CD4-positive, alpha-beta T cell (primary cell): Measurements from ENCODE around the gene GLRX2. TPM values are rescaled to one million over a fixed set of nuclear protein-coding genes. Genes with fewer than 3 reads are reported as not detected.

ENCODE experiments used
- ATAC-seq: fragments of 200-7000 bp; cut with Tn5 transposase; one replicate; pipeline ENCODE4 v1.10.0; 2022; ENCODE audit warnings: mild to moderate bottlenecking; ENCODE audit not compliant: poor library complexity
- CTCF ChIA-PET: fragments of 350-600 bp; sonication (Branson Sonifier 250); formaldehyde crosslinking; loops from one replicate; lab custom pipeline; 2021; ENCODE audit warnings: antibody characterized with exemption, inconsistent platforms; lab: Charles Lee
- POLR2A ChIA-PET: fragments of 350-600 bp; sonication (Branson Sonifier 250); formaldehyde crosslinking; loops from one replicate; lab custom pipeline; 2021; ENCODE audit warnings: antibody characterized with exemption, inconsistent platforms; lab: Charles Lee
- DNase-seq, 14 experiments: peaks; one replicate each; pipeline ENCODE4 v3.0.0-alpha.2; 2013 to 2020; ENCODE audit warnings: mixed read lengths in 2 of 14
- H3K27ac ChIP-seq, 2 donors: one replicate each; pipeline versions ENCODE4 v1.5.1 to v1.7.0; 2013; ENCODE audit warnings: low read length in 2 of 2, low read depth in 1 of 2, mild to moderate bottlenecking in 1 of 2
- H3K27me3 ChIP-seq, 2 experiments: 1 replicate in 1 of 2; 2 replicates in 1 of 2; pipeline versions ENCODE4 v1.6.1 to v1.7.0; 2013; ENCODE audit warnings: low read length in 2 of 2, control low read depth in 1 of 2, mild to moderate bottlenecking in 1 of 2, moderate library complexity in 1 of 2; ENCODE audit not compliant: insufficient read depth in 2 of 2, control insufficient read depth in 1 of 2
- H3K36me3 ChIP-seq: one replicate; pipeline ENCODE4 v1.6.1; 2013; ENCODE audit warnings: low read length, control low read depth; ENCODE audit not compliant: insufficient read depth
- H3K4me1 ChIP-seq: one replicate; pipeline ENCODE4 v1.6.1; 2013; ENCODE audit warnings: low read length, control low read depth; ENCODE audit not compliant: insufficient read depth
- H3K4me3 ChIP-seq: one replicate; pipeline ENCODE4 v1.5.1; 2013; ENCODE audit warnings: mild to moderate bottlenecking, low read length, moderate library complexity
- H3K9me3 ChIP-seq, 2 experiments: 1 replicate in 1 of 2; 2 replicates in 1 of 2; pipeline versions ENCODE4 v1.6.1 to v1.7.0; 2013; ENCODE audit warnings: low read length in 2 of 2, mild to moderate bottlenecking in 2 of 2, control low read depth in 1 of 2, moderate library complexity in 1 of 2; ENCODE audit not compliant: control insufficient read depth in 1 of 2, insufficient read depth in 1 of 2
- H3K27ac Mint-ChIP-seq: one replicate; pipeline ENCODE4 v1.8.0; 2020; ENCODE audit warnings: mixed read lengths
- H3K27me3 Mint-ChIP-seq: one replicate; pipeline ENCODE4 v1.8.0; 2021; ENCODE audit warnings: mixed read lengths
- H3K36me3 Mint-ChIP-seq: one replicate; pipeline ENCODE4 v1.8.0; 2021; ENCODE audit warnings: low read depth, mixed read lengths
- H3K4me1 Mint-ChIP-seq: one replicate; pipeline ENCODE4 v1.8.0; 2021; ENCODE audit warnings: low read depth, mixed read lengths
- H3K4me3 Mint-ChIP-seq: one replicate; pipeline ENCODE4 v1.8.0; 2020; ENCODE audit warnings: mild to moderate bottlenecking, mixed read lengths
- H3K9me3 Mint-ChIP-seq: one replicate; pipeline ENCODE4 v1.8.0; 2020; ENCODE audit warnings: mixed read lengths
- CTCF ChIP-seq: fragments of 200-600 bp; IDR thresholded peaks from one replicate; pipeline ENCODE4 v1.8.0; 2022; ENCODE audit warnings: antibody characterized with exemption, mild to moderate bottlenecking
- intact Hi-C, 2 experiments: fragments of 100-400 bp; cut with DNase I in 1 of 2; cut with micrococcal nuclease in 1 of 2; formaldehyde crosslinking; loops; one replicate each; pipeline versions ENCODE4 v1.15.1 to v1.9.0; 2023 to 2025; cut with DNase I, micrococcal nuclease
- total RNA-seq, 174 experiments: library from RNA in 2 of 174; stranded (reverse) in 2 of 174; gene quantifications; one replicate each; pipeline ENCODE4 v1.2.3 and lab custom pipeline; 2021 to 2026

Gene GLRX2
- total RNA-seq, 2 experiments from 2014 or later = 4.3 to 5.5 TPM

- intact Hi-C loops = no loop called here
- no peaks in the 10 kb centered on the region for H3K27me3 ChIP-seq
- ChIA-PET POLR2A (no interaction called here), CTCF (interaction anchor here (1.2 kb wide), 1 partner anchor 43 kb away, joined by 3 read pairs; no protein-coding TSS in a partner anchor)
- no peak overlapping the region for H3K27ac ChIP-seq
- H3K36me3 ChIP-seq = peaks cover 13% of the 10 kb centered on the region
- peaks cover 72% of the 10 kb centered on the region for H3K4me1 Mint-ChIP-seq
- ATAC-seq = no peak
- H3K27ac Mint-ChIP-seq = peak overlapping the region; percentile 65
- TF ChIP-seq CTCF = no peak
- H3K27me3 Mint-ChIP-seq = no peaks in the 10 kb centered on the region
- no peak overlapping the region for H3K4me3 ChIP-seq
- H3K9me3 ChIP-seq = no peaks in the 10 kb centered on the region
- DNase-seq = no peak
- no peak overlapping the region for H3K4me3 Mint-ChIP-seq
- peaks cover 8% of the 10 kb centered on the region for H3K4me1 ChIP-seq
- H3K9me3 Mint-ChIP-seq = no peaks in the 10 kb centered on the region
- H3K36me3 Mint-ChIP-seq = peaks cover 24% of the 10 kb centered on the region
These were observed 37.2 kb downstream of the GLRX2 start for GRCh38 chr1:193068013-193068412.

- H3K9me3 Mint-ChIP-seq = no peaks in the 10 kb centered on the region
- TF ChIP-seq CTCF = no peak
- H3K9me3 ChIP-seq = no peaks in the 10 kb centered on the region
- peaks cover 80% of the 10 kb centered on the region for H3K4me1 Mint-ChIP-seq
- ChIA-PET CTCF (no interaction called here), POLR2A (no interaction called here)
- no peaks in the 10 kb centered on the region for H3K27me3 ChIP-seq
- H3K27me3 Mint-ChIP-seq = no peaks in the 10 kb centered on the region
- H3K4me1 ChIP-seq = peaks cover 8% of the 10 kb centered on the region
- ATAC-seq = no peak
- no peak overlapping the region for H3K4me3 ChIP-seq
- intact Hi-C loops = no loop called here
- no peak for DNase-seq
- peaks cover 14% of the 10 kb centered on the region for H3K36me3 Mint-ChIP-seq
- peaks cover 10% of the 10 kb centered on the region for H3K36me3 ChIP-seq
- peak overlapping the region; percentile 16 for H3K4me3 Mint-ChIP-seq
- no peak overlapping the region for H3K27ac ChIP-seq
- H3K27ac Mint-ChIP-seq = peak overlapping the region; percentile 66
These were observed 38.6 kb downstream of the GLRX2 start for GRCh38 chr1:193066606-193067005.

GRCh38 chr1:193065954-193066353, 39.3 kb downstream of the GLRX2 start:
- CTCF ChIA-PET = no interaction called here

More at GRCh38 chr1:193065954-193066353, 39.3 kb downstream of the GLRX2 start:
- Mint-ChIP-seq H3K4me1 (peaks cover 80% of the 10 kb centered on the region), H3K4me3 (no peak overlapping the region), H3K27me3 (no peaks in the 10 kb centered on the region), H3K36me3 (peaks cover 14% of the 10 kb centered on the region), H3K27ac (peak overlapping the region; percentile 66), H3K9me3 (no peaks in the 10 kb centered on the region)
- Histone ChIP-seq H3K4me1 (peaks cover 8% of the 10 kb centered on the region), H3K27me3 (no peaks in the 10 kb centered on the region), H3K9me3 (no peaks in the 10 kb centered on the region), H3K36me3 (peaks cover 10% of the 10 kb centered on the region), H3K4me3 (no peak overlapping the region), H3K27ac (no peak overlapping the region)
- TF ChIP-seq CTCF = no peak
- POLR2A ChIA-PET = no interaction called here
- intact Hi-C loops = no loop called here
- ATAC-seq (no peak), DNase-seq (no peak)
